Esophagus squamous epithelium (tissue), 5 donors: ENCODE data around the gene ETNK1. TPM values are rescaled to one million over a fixed set of nuclear protein-coding genes. Genes with fewer than 3 reads are reported as not detected.

Experiments
- DNase-seq: peaks from one replicate; lab custom pipeline; 2025; lab: John Stamatoyannopoulos, UW
- H3K27ac ChIP-seq, 4 donors: fragments of 200-600 bp; sonication (generic); one replicate each; pipeline ENCODE4 v1.5.1; 2016 to 2019; ENCODE audit warnings: mild to moderate bottlenecking in 1 of 4
- H3K27me3 ChIP-seq, 4 donors: fragments of 200-600 bp; sonication (generic); 1 replicate in 3 of 4; 2 replicates in 1 of 4; pipeline versions ENCODE4 v1.5.1 to v1.6.0; 2017 to 2021; ENCODE audit warnings: antibody characterized with exemption in 1 of 4
- H3K36me3 ChIP-seq, 3 donors: fragments of 200-600 bp; sonication (generic); one replicate each; pipeline ENCODE4 v1.5.1; 2016 to 2019
- H3K4me1 ChIP-seq, 3 donors: fragments of 200-600 bp; sonication (generic); one replicate each; pipeline ENCODE4 v1.5.1; 2017 to 2019
- H3K4me3 ChIP-seq, 4 donors: fragments of 200-600 bp; sonication (generic); 1 replicate in 3 of 4; 2 replicates in 1 of 4; pipeline ENCODE4 v1.5.1; 2016 to 2019; ENCODE audit warnings: mild to moderate bottlenecking in 2 of 4, moderate library complexity in 1 of 4
- H3K9me3 ChIP-seq, 3 donors: fragments of 200-600 bp; sonication (generic); one replicate each; pipeline ENCODE4 v1.5.1; 2016 to 2019
- CTCF ChIP-seq, 6 experiments: fragments of 450-650 bp in 4 of 6; fragments of 200-600 bp in 2 of 6; sonication (generic) in 2 of 6; IDR thresholded peaks; one replicate each; pipeline ENCODE4 v1.5.1; 2016 to 2019; ENCODE audit warnings: antibody characterized with exemption in 6 of 6, mild to moderate bottlenecking in 4 of 6, moderate library complexity in 4 of 6
- POLR2A ChIP-seq, 4 donors: fragments of 450-650 bp; IDR thresholded peaks; one replicate each; pipeline ENCODE4 v1.6.1; 2017; ENCODE audit warnings: antibody characterized with exemption in 4 of 4, mild to moderate bottlenecking in 4 of 4, moderate library complexity in 3 of 4
- WGBS, 2 donors: methylation state at CpG; one replicate each; pipeline ENCODE4 v1.1.5; 2018; 5-methylcytosine and 5-hydroxymethylcytosine counted together
- intact Hi-C: fragments of 100-400 bp; cut with DNase I; formaldehyde crosslinking; loops from one replicate; pipeline ENCODE4 v1.15.0; 2022
- total RNA-seq, 4 donors: library from RNA; depleted of rRNA; stranded (reverse); fragments of >200 nt; gene quantifications; one replicate each; pipeline ENCODE4 v1.1.0, GENCODE V29; 2016
- donor health status: DM: yes; HTN: yes; CAD: no.

The ETNK1 gene
- total RNA-seq: 10 to 100 TPM; 13.9 to 37.3 (median 28.1) TPM

GRCh38 chr12:22624870-22625761 lies at the start of gene ETNK1:
TSS of gene ETNK1 (plus strand) at chr12:22625171. CDS start at chr12:22625431, 260 bp downstream.
- intact Hi-C loops: loop anchor here (5.0 kb wide), 1 partner anchor 83 kb away; the partner anchor contains the start of gene C2CD5
- H3K4me3 ChIP-seq: peak within 1 kb of the TSS; percentile 53 to 100 (median 76)
- H3K9me3 ChIP-seq: no peaks in the 10 kb centered on the region
- no peaks in the 10 kb centered on the region for H3K27me3 ChIP-seq
- TF ChIP-seq CTCF (IDR thresholded peaks at IDR 0.05): no peak
- peak in 3 of 4 donors; percentile 82 to 99 (median 96) for TF ChIP-seq POLR2A (IDR thresholded peaks at IDR 0.05)
- peak within 1 kb of the TSS; percentile 93 to 100 (median 98) for H3K27ac ChIP-seq
- peaks cover 5 to 46% (median 16%) of the 10 kb centered on the region in 3 donors for H3K4me1 ChIP-seq
- 2 to 3% methylated on average over 5 to 9 of the region's 71 CpGs for WGBS, 2 donors
- no peaks in the 10 kb centered on the region for H3K36me3 ChIP-seq
- DNase-seq: peak; percentile 41

GRCh38 chr12:22576065-22576464 lies 48.9 kb upstream of the ETNK1 start:
- 42 to 76% methylated on average over 1 of the region's 1 CpG for WGBS, 2 donors

GRCh38 chr12:22576473-22576872 lies 48.5 kb upstream of the ETNK1 start:
- Histone ChIP-seq H3K27ac (no peak overlapping the region), H3K36me3 (no peaks in the 10 kb centered on the region), H3K9me3 (no peaks in the 10 kb centered on the region), H3K4me3 (no peak overlapping the region), H3K27me3 (no peaks in the 10 kb centered on the region), H3K4me1 (peaks cover 0 to 5% (median 0%) of the 10 kb centered on the region in 3 donors)
- TF ChIP-seq POLR2A (IDR thresholded peaks at IDR 0.05) (no peak), CTCF (IDR thresholded peaks at IDR 0.05) (no peak)
- intact Hi-C loops: no loop called here
- no peak for DNase-seq
- 52% methylated on average over 2 of the region's 2 CpGs for WGBS, 2 donors

More at GRCh38 chr12:22576065-22576464, 48.9 kb upstream of the ETNK1 start:
- Histone ChIP-seq H3K36me3 (no peaks in the 10 kb centered on the region), H3K4me1 (peaks cover 0 to 5% (median 0%) of the 10 kb centered on the region in 3 donors), H3K9me3 (no peaks in the 10 kb centered on the region), H3K27me3 (no peaks in the 10 kb centered on the region), H3K27ac (no peak overlapping the region), H3K4me3 (no peak overlapping the region)
- DNase-seq: no peak
- intact Hi-C loops: no loop called here
- TF ChIP-seq CTCF (IDR thresholded peaks at IDR 0.05): no peak
- TF ChIP-seq POLR2A (IDR thresholded peaks at IDR 0.05): no peak

GRCh38 chr12:22577667-22578066 lies 47.3 kb upstream of the ETNK1 start:
- no peaks in the 10 kb centered on the region for H3K36me3 ChIP-seq
- no peak for DNase-seq
- H3K27ac ChIP-seq: peak overlapping the region in 1 of 4 donors; percentile 28
- H3K4me1 ChIP-seq: peaks cover 0 to 5% (median 0%) of the 10 kb centered on the region in 3 donors
- no peaks in the 10 kb centered on the region for H3K9me3 ChIP-seq
- H3K27me3 ChIP-seq: no peaks in the 10 kb centered on the region
- WGBS, 2 donors: 43 to 54% methylated on average over 1 of the region's 1 CpG
- TF ChIP-seq CTCF (IDR thresholded peaks at IDR 0.05): no peak
- TF ChIP-seq POLR2A (IDR thresholded peaks at IDR 0.05): no peak
- intact Hi-C loops: no loop called here
- no peak overlapping the region for H3K4me3 ChIP-seq

- WGBS, 2 donors: 81% methylated on average over 3 of the region's 3 CpGs
- no peaks in the 10 kb centered on the region for H3K9me3 ChIP-seq
- peak overlapping the region in 2 of 4 donors; percentile 28 to 51 for H3K27ac ChIP-seq
- no peak for DNase-seq
- no peaks in the 10 kb centered on the region for H3K36me3 ChIP-seq
- H3K4me3 ChIP-seq: no peak overlapping the region
- TF ChIP-seq POLR2A (IDR thresholded peaks at IDR 0.05) (no peak), CTCF (IDR thresholded peaks at IDR 0.05) (no peak)
- intact Hi-C loops: no loop called here
- no peaks in the 10 kb centered on the region for H3K27me3 ChIP-seq
- peaks cover 0 to 5% (median 0%) of the 10 kb centered on the region in 3 donors for H3K4me1 ChIP-seq
These were observed 46.6 kb upstream of the ETNK1 start for GRCh38 chr12:22578328-22578727.
